ENCODE data around the gene VSTM4.

- TF ChIP-seq CTCF (conservative IDR thresholded peaks at IDR 0.05): no peak
- no peak for TF ChIP-seq EZH2 (IDR thresholded peaks at IDR 0.05; ENCODE audit: low read depth)
These were observed 144.7 kb downstream of the VSTM4 start for GRCh38 chr10:48970654-48971053.

Measured in PC-9 (cell line).